HepG2 (cell line): Measurements from ENCODE around the gene GFAP. TPM values are rescaled to one million over a fixed set of nuclear protein-coding genes. Genes with fewer than 3 reads are reported as not detected.
A peak's percentile ranks its signal among the peaks of the same experiment; 100 is the strongest.

Experiments
- CBFB ChIP-seq: sonication (generic); formaldehyde crosslinking; IDR thresholded peaks from 2 replicates; pipeline ENCODE4 v1.4.0; 2020; ENCODE audit warnings: missing genetic modification reagents
- CEBPG ChIP-seq: IDR thresholded peaks from 2 replicates; pipeline ENCODE4 v1.6.1; 2016
- E2F5 ChIP-seq: sonication (generic); formaldehyde crosslinking; conservative IDR thresholded peaks from 2 replicates; pipeline ENCODE4 v1.4.0; 2020; ENCODE audit warnings: missing genetic modification reagents
- FOSL1 ChIP-seq: sonication (generic); formaldehyde crosslinking; IDR thresholded peaks from 2 replicates; pipeline ENCODE4 v1.9.0; 2021; ENCODE audit warnings: missing genetic modification reagents, borderline replicate concordance
- FOXM1 ChIP-seq: sonication (generic); formaldehyde crosslinking; IDR thresholded peaks from 2 replicates; pipeline ENCODE4 v1.5.0; 2020; ENCODE audit warnings: missing genetic modification reagents
- MIER3 ChIP-seq: IDR thresholded peaks from 2 replicates; pipeline ENCODE4 v1.6.1; 2016; ENCODE audit warnings: missing compliant biosample characterization, borderline replicate concordance
- MIXL1 ChIP-seq: IDR thresholded peaks from 2 replicates; pipeline ENCODE4 v1.6.1; 2016
- NFE2L1 ChIP-seq: sonication (generic); formaldehyde crosslinking; IDR thresholded peaks from 2 replicates; pipeline ENCODE4 v1.4.0; 2020; ENCODE audit warnings: missing genetic modification reagents, mild to moderate bottlenecking, borderline replicate concordance
- SMAD1 ChIP-seq: sonication (generic); formaldehyde crosslinking; IDR thresholded peaks from 2 replicates; pipeline ENCODE4 v1.4.0; 2020; ENCODE audit warnings: missing genetic modification reagents, low read depth, mild to moderate bottlenecking, borderline replicate concordance
- SNAI1 ChIP-seq: sonication (generic); formaldehyde crosslinking; IDR thresholded peaks from 2 replicates; pipeline ENCODE4 v1.5.0; 2020; ENCODE audit warnings: mild to moderate bottlenecking, missing genetic modification reagents, borderline replicate concordance
- SUZ12 ChIP-seq: fragments of 150-350 bp; IDR thresholded peaks from 2 replicates; pipeline ENCODE4 v1.6.1; 2014; ENCODE audit warnings: low read depth, low read length
- ZBTB33 ChIP-seq: sonication (generic); formaldehyde crosslinking; IDR thresholded peaks from 2 replicates; pipeline ENCODE4 v1.4.0; 2020; ENCODE audit warnings: missing genetic modification reagents
- ZEB1 ChIP-seq: IDR thresholded peaks from 2 replicates; pipeline ENCODE4 v1.6.1; 2012; ENCODE audit warnings: mild to moderate bottlenecking, low read depth, inconsistent platforms; ENCODE audit not compliant: insufficient replicate concordance
- ZNF329 ChIP-seq: sonication (generic); formaldehyde crosslinking; IDR thresholded peaks from 2 replicates; pipeline ENCODE4 v1.9.0; 2021; ENCODE audit warnings: low read depth, mild to moderate bottlenecking, missing genetic modification reagents
- ZNF589 ChIP-seq: sonication (generic); formaldehyde crosslinking; conservative IDR thresholded peaks from 2 replicates; pipeline ENCODE4 v1.8.0; 2022; ENCODE audit warnings: mild to moderate bottlenecking, moderate library complexity, missing genetic modification reagents
- ZNF691 ChIP-seq: sonication (generic); formaldehyde crosslinking; IDR thresholded peaks from 2 replicates; pipeline ENCODE4 v1.4.0; 2020; ENCODE audit warnings: missing genetic modification reagents, low read depth, mild to moderate bottlenecking, borderline replicate concordance
- polyA plus RNA-seq, 8 experiments: library from polyadenylated mRNA; depleted of rRNA in 3 of 8; stranded (reverse) in 7 of 8; unstranded in 1 of 8; fragments of >200 nt; fragmentation: Illumina TruSeq in 4 of 8; extraction: Trizol in 4 of 8; gene quantifications; 2 replicates each; pipeline versions ENCODE4 v1.2.1 to v1.2.3, GENCODE V29; 2011 to 2016; ENCODE audit warnings: low read depth in 4 of 8, missing spikeins in 1 of 8, mixed read lengths in 1 of 8; ENCODE audit not compliant: insufficient read depth in 1 of 8
- total RNA-seq, 5 experiments: library from RNA; depleted of rRNA; stranded (reverse); fragments of >200 nt; fragmentation: Illumina TruSeq; extraction: Trizol; gene quantifications; 2 replicates each; pipeline ENCODE4 v1.2.3, GENCODE V29; 2016; ENCODE audit warnings: low read depth in 1 of 5
- TF ChIP-seq, protein P1 (sequence below): sonication (generic); formaldehyde crosslinking; IDR thresholded peaks from 2 replicates; pipeline ENCODE4 v1.8.1; 2022; ENCODE audit warnings: low read depth, mild to moderate bottlenecking, missing genetic modification reagents
- TF ChIP-seq, protein P2 (sequence below): sonication (generic); formaldehyde crosslinking; IDR thresholded peaks from 2 replicates; pipeline ENCODE4 v1.4.0; 2020; ENCODE audit warnings: missing genetic modification reagents

Gene GFAP
- total and polyA plus RNA-seq, 2 of the 13 experiments (the other 11 are each of a cell fraction or from before 2014, with no cell fraction given) = 0.11 to 0.29 TPM

GRCh38 chr17:44899074-44899782 is 16.1 kb downstream of the GFAP start, which contains the start of gene EFTUD2 (continued):
- TF ChIP-seq, protein P1, sequence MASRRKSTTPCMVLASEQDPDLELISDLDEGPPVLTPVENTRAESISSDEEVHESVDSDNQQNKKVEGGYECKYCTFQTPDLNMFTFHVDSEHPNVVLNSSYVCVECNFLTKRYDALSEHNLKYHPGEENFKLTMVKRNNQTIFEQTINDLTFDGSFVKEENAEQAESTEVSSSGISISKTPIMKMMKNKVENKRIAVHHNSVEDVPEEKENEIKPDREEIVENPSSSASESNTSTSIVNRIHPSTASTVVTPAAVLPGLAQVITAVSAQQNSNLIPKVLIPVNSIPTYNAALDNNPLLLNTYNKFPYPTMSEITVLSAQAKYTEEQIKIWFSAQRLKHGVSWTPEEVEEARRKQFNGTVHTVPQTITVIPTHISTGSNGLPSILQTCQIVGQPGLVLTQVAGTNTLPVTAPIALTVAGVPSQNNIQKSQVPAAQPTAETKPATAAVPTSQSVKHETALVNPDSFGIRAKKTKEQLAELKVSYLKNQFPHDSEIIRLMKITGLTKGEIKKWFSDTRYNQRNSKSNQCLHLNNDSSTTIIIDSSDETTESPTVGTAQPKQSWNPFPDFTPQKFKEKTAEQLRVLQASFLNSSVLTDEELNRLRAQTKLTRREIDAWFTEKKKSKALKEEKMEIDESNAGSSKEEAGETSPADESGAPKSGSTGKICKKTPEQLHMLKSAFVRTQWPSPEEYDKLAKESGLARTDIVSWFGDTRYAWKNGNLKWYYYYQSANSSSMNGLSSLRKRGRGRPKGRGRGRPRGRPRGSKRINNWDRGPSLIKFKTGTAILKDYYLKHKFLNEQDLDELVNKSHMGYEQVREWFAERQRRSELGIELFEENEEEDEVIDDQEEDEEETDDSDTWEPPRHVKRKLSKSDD (CRISPR knock-in tag) = peak; percentile 70; the same call in 1 of the 2 replicates
- no peak; the same call in 1 of the 2 replicates for TF ChIP-seq NFE2L1 (CRISPR knock-in tag)
- no peak for TF ChIP-seq SUZ12
- TF ChIP-seq CBFB (CRISPR knock-in tag) = peak; percentile 95
- no peak for TF ChIP-seq FOXM1 (CRISPR knock-in tag)
- peak; percentile 98 for TF ChIP-seq MIER3 (CRISPR knock-in tag)
- TF ChIP-seq ZNF691 (CRISPR knock-in tag) = peak; percentile 97
- peak; percentile 99 for TF ChIP-seq ZNF589 (CRISPR knock-in tag)
- TF ChIP-seq CEBPG (CRISPR knock-in tag) = peak; percentile 46; the same call in 1 of the 2 replicates
- peak; percentile 91; the same call in 1 of the 2 replicates for TF ChIP-seq SMAD1 (CRISPR knock-in tag)
- no peak for TF ChIP-seq SNAI1
- TF ChIP-seq E2F5 = peak; percentile 20; the same call in 1 of the 2 replicates
- peak; percentile 78; the same call in 1 of the 2 replicates for TF ChIP-seq ZNF329 (CRISPR knock-in tag)
- TF ChIP-seq ZBTB33 (CRISPR knock-in tag) = peak; percentile 61
- 0 out of 2 replicates have a peak, but pooled peaks have one; percentile 12 for TF ChIP-seq FOSL1 (CRISPR knock-in tag)
- no peak for TF ChIP-seq ZEB1
- TF ChIP-seq MIXL1 (CRISPR knock-in tag) = peak; percentile 90
- TF ChIP-seq, protein P2, sequence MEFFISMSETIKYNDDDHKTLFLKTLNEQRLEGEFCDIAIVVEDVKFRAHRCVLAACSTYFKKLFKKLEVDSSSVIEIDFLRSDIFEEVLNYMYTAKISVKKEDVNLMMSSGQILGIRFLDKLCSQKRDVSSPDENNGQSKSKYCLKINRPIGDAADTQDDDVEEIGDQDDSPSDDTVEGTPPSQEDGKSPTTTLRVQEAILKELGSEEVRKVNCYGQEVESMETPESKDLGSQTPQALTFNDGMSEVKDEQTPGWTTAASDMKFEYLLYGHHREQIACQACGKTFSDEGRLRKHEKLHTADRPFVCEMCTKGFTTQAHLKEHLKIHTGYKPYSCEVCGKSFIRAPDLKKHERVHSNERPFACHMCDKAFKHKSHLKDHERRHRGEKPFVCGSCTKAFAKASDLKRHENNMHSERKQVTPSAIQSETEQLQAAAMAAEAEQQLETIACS (CRISPR knock-in tag) = no peak
